NCI-H1092 treated with DMSO at 0.1 percent for 48 hours (cell line): ENCODE results near the gene RRM1.

Experiments used
- DNase-seq: peaks from one replicate; lab custom pipeline; 2025; lab: John Stamatoyannopoulos, UW

RRM1 gene

GRCh38 chr11:4187055-4187988 is 92.7 kb downstream of the RRM1 start:
- peak; percentile 78 for DNase-seq
